ENCODE results near the gene KCNN4. TPM values are rescaled to one million over a fixed set of nuclear protein-coding genes. Genes with fewer than 3 reads are reported as not detected.
A peak's percentile ranks its signal among the peaks of the same experiment; 100 is the strongest.

The KCNN4 gene
- total and polyA plus RNA-seq, 2 of the 13 experiments (the other 11 are each of a cell fraction or from before 2014, with no cell fraction given) = 0.13 to 0.25 TPM

- TF ChIP-seq NR2F1 (CRISPR knock-in tag; IDR thresholded peaks at IDR 0.05) (0 out of 4 replicates have a peak, but pooled peaks of 1 of the 2 experiments have one; percentile 4), THYN1 (CRISPR knock-in tag; IDR thresholded peaks at IDR 0.05; ENCODE audit: borderline replicate concordance, low read depth) (no peak), ZBTB10 (CRISPR knock-in tag; IDR thresholded peaks at IDR 0.05; ENCODE audit: borderline replicate concordance) (no peak; the same call in 1 of the 2 replicates), ZNF746 (CRISPR knock-in tag; IDR thresholded peaks at IDR 0.05) (0 out of 2 replicates have a peak, but pooled peaks have one; percentile 31), ZNF34 (CRISPR knock-in tag; IDR thresholded peaks at IDR 0.05; ENCODE audit: borderline replicate concordance) (0 out of 2 replicates have a peak, but pooled peaks have one; percentile 42), ZNF24 (IDR thresholded peaks at IDR 0.05) (no peak), ZBTB43 (CRISPR knock-in tag; conservative IDR thresholded peaks at IDR 0.05) (no peak), WIZ (CRISPR knock-in tag; IDR thresholded peaks at IDR 0.05) (no peak), ZNF432 (CRISPR knock-in tag; IDR thresholded peaks at IDR 0.05; ENCODE audit: borderline replicate concordance) (no peak), ZNF501 (CRISPR knock-in tag; IDR thresholded peaks at IDR 0.05) (peak; percentile 68), BCL6 (CRISPR knock-in tag; IDR thresholded peaks at IDR 0.05) (no peak), SP5 (CRISPR knock-in tag; IDR thresholded peaks at IDR 0.05; ENCODE audit: borderline replicate concordance, low read depth) (peak; percentile 36; the same call in 1 of the 2 replicates), U2AF2 (IDR thresholded peaks at IDR 0.05; ENCODE audit: low read depth, low read length) (no peak), TEAD3 (CRISPR knock-in tag; optimal IDR thresholded peaks at IDR 0.05; ENCODE audit: borderline replicate concordance) (peak; percentile 36), ZFP36L1 (CRISPR knock-in tag; IDR thresholded peaks at IDR 0.05) (no peak), NCOA1 (CRISPR knock-in tag; IDR thresholded peaks at IDR 0.05) (no peak), HCFC1 (IDR thresholded peaks at IDR 0.05; ENCODE audit: low read depth, low read length) (peak; percentile 31; the same call in 1 of the 2 replicates), SOX6 (IDR thresholded peaks at IDR 0.05) (no peak), SOX6 (CRISPR knock-in tag; IDR thresholded peaks at IDR 0.05) (peak; percentile 46; the same call in 1 of the 2 replicates), CBX1 (IDR thresholded peaks at IDR 0.05; ENCODE audit: low read depth) (no peak), ZNF547 (CRISPR knock-in tag; IDR thresholded peaks at IDR 0.05) (peak; percentile 43; the same call in 1 of the 2 replicates), KDM6A (CRISPR knock-in tag; IDR thresholded peaks at IDR 0.05; ENCODE audit: low read depth) (no peak), ZBTB46 (CRISPR knock-in tag; IDR thresholded peaks at IDR 0.05; ENCODE audit: borderline replicate concordance) (no peak), MAFF (IDR thresholded peaks at IDR 0.05; ENCODE audit: low read depth, low read length) (no peak)
Observed at GRCh38 chr19:43754503-43755255, 26.1 kb downstream of the KCNN4 start, which contains the start of gene SMG9 (continued).
